ENCODE results near the gene C1orf146. TPM values are rescaled to one million over a fixed set of nuclear protein-coding genes. Genes with fewer than 3 reads are reported as not detected.
"Not testable (repeated sequence)": the region's sequence is repeated elsewhere in the genome, so short reads cannot be mapped to it uniquely, and the experiment has no call there.

C1orf146 gene
- total RNA-seq, 2 experiments from 2014 or later, result not detected

- DNase-seq (no peak), ATAC-seq (no peak)
- Mint-ChIP-seq H3K36me3 (ENCODE audit: low read depth) (no peaks in the 10 kb centered on the region), H3K4me1 (ENCODE audit: low read depth) (peaks cover 9% of the 10 kb centered on the region), H3K27ac (no peak overlapping the region), H3K9me3 (ENCODE audit: insufficient read depth) (no peaks in the 10 kb centered on the region), H3K4me3 (no peak overlapping the region), H3K27me3 (ENCODE audit: low read depth) (peaks cover 2% of the 10 kb centered on the region)
- CTCF ChIA-PET, result no interaction called here
- POLR2A ChIA-PET, result no interaction called here
Measured at GRCh38 chr1:92211166-92211565, 6.5 kb upstream of the C1orf146 start.

DNA sequence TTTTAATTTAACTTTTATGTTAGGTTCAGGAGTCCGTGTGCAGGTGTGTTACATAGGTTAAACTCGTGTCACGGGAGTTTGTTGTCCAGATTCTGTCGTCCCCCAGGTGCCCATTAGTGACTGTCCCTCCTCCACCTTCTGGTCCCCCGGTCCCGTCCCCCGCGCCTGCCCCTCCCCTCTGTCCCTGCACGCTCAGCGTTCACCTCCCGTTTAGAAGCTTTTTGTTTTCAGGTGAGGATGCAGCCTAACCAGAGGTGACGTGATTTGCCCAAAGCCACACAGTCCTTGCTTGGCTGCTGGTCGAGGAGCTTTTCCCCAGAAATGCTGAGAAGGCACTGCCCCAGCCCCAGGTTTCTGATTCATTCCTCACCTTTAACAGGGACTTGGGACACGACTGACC lies 844 bp downstream of the C1orf146 start:
- H3K27ac Mint-ChIP-seq, result no peak overlapping the region
- ATAC-seq, result no peak

DNA sequence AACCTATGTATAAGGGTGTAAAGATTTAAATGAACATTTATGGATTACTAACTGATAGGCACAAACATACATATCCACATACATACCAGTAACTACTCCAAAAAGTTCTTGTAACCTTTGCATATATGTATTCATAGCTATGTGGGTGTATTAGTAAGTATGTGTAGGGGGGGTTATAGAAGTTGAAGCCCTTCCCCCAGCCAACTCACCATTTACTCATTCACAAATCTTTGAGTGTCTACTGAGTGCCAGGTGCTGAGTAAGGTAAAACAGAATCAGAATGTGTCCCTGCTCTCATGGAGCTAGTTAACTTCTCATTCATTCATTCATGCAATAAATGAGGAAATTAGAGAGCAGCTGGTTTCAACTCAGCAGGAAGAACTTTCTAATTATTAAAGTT lies 1.3 kb downstream of the C1orf146 start:
- Mint-ChIP-seq H3K36me3 (ENCODE audit: low read depth) (no peaks in the 10 kb centered on the region), H3K9me3 (ENCODE audit: insufficient read depth) (no peaks in the 10 kb centered on the region), H3K27me3 (ENCODE audit: low read depth) (no peaks in the 10 kb centered on the region), H3K27ac (no peak overlapping the region), H3K4me3 (no peak overlapping the region), H3K4me1 (ENCODE audit: low read depth) (no peaks in the 10 kb centered on the region)
- DNase-seq, result no peak
- ATAC-seq, result no peak
- CTCF ChIA-PET, result no interaction called here
- POLR2A ChIA-PET, result no interaction called here

More for the DNA sequence above, 844 bp downstream of the C1orf146 start:
- ChIA-PET CTCF (no interaction called here), POLR2A (no interaction called here)
- DNase-seq, result no peak
- no peaks in the 10 kb centered on the region for H3K4me1 Mint-ChIP-seq (ENCODE audit: low read depth)
- no peaks in the 10 kb centered on the region for H3K9me3 Mint-ChIP-seq (ENCODE audit: insufficient read depth)
- no peaks in the 10 kb centered on the region for H3K27me3 Mint-ChIP-seq (ENCODE audit: low read depth)
- H3K36me3 Mint-ChIP-seq (ENCODE audit: low read depth), result no peaks in the 10 kb centered on the region
- no peak overlapping the region for H3K4me3 Mint-ChIP-seq

- Mint-ChIP-seq H3K27me3 (ENCODE audit: low read depth) (no peaks in the 10 kb centered on the region), H3K4me3 (no peak overlapping the region), H3K9me3 (ENCODE audit: insufficient read depth) (no peaks in the 10 kb centered on the region), H3K4me1 (ENCODE audit: low read depth) (no peaks in the 10 kb centered on the region), H3K36me3 (ENCODE audit: low read depth) (no peaks in the 10 kb centered on the region), H3K27ac (no peak overlapping the region)
- DNase-seq (no peak), ATAC-seq (no peak)
- CTCF ChIA-PET, result no interaction called here
- POLR2A ChIA-PET, result no interaction called here
Measured at GRCh38 chr1:92228401-92228800, 10.7 kb downstream of the C1orf146 start.

DNA sequence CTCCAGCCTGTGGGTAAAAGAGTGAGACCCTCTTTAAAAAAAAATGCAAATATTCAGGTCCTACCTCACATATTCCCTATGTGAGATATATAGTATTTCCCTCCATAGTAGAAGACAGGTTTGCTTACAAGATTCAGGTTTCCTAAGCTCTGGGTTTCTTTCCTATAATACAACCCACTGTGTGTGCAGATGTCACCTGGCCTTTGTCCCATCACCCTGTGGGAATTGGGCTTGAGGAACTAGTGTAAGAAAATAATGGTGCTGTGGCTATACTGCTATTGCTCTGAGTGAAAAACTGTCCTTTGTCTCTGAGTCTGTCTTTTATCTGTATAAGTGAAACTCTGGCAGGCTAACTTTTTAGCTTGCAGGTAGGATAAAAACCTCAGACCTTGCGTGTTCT lies 13.0 kb downstream of the C1orf146 start:
- H3K27me3 Mint-ChIP-seq (ENCODE audit: low read depth), result peaks cover 2% of the 10 kb centered on the region
- DNase-seq, result no peak
- no peaks in the 10 kb centered on the region for H3K36me3 Mint-ChIP-seq (ENCODE audit: low read depth)
- H3K4me1 Mint-ChIP-seq (ENCODE audit: low read depth), result no peaks in the 10 kb centered on the region
- H3K9me3 Mint-ChIP-seq (ENCODE audit: insufficient read depth), result no peaks in the 10 kb centered on the region
- no peak overlapping the region for H3K4me3 Mint-ChIP-seq
- ChIA-PET CTCF (no interaction called here), POLR2A (interaction anchor here (0.6 kb wide), 2 partner anchors 227 to 466 kb away, joined by 3 to 4 read pairs; no protein-coding TSS in a partner anchor)
- H3K27ac Mint-ChIP-seq, result no peak overlapping the region
- ATAC-seq, result no peak

DNA sequence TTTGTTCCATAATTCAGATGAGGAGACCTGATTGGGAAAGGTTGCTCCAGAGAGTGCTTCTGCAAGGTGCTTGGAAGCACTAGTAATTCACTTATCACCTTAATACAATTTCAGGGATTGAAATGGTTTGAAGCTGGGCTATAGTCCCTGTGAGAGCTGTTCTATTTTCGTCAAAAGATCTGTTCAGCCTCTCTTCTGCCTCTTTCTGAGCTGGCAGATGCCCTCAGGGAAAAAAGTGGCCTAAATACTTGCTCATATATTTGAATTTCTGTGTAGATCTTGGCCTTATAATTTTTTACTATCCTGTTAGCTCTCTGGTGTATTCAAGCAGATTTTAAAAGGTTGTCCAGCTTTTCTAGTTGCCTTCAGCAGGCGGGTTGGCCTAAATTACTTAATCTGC lies 22.3 kb downstream of the C1orf146 start:
- ChIA-PET CTCF (no interaction called here), POLR2A (no interaction called here)
- H3K27me3 Mint-ChIP-seq (ENCODE audit: low read depth), result peaks cover 5% of the 10 kb centered on the region
- no peak overlapping the region for H3K27ac Mint-ChIP-seq
- H3K36me3 Mint-ChIP-seq (ENCODE audit: low read depth), result no peaks in the 10 kb centered on the region
- DNase-seq (no peak), ATAC-seq (no peak)
- H3K9me3 Mint-ChIP-seq (ENCODE audit: insufficient read depth), result no peaks in the 10 kb centered on the region
- H3K4me3 Mint-ChIP-seq, result no peak overlapping the region
- H3K4me1 Mint-ChIP-seq (ENCODE audit: low read depth), result no peaks in the 10 kb centered on the region

- Mint-ChIP-seq H3K27ac (no peak overlapping the region), H3K27me3 (ENCODE audit: low read depth) (no peaks in the 10 kb centered on the region), H3K9me3 (ENCODE audit: insufficient read depth) (no peaks in the 10 kb centered on the region), H3K36me3 (ENCODE audit: low read depth) (peaks cover 14% of the 10 kb centered on the region), H3K4me3 (no peak overlapping the region), H3K4me1 (ENCODE audit: low read depth) (no peaks in the 10 kb centered on the region)
- no peak for ATAC-seq
- ChIA-PET POLR2A (no interaction called here), CTCF (no interaction called here)
- no peak for DNase-seq
Measured at GRCh38 chr1:92244376-92244775, 26.7 kb downstream of the C1orf146 start.

- H3K4me3 Mint-ChIP-seq; H3K27ac Mint-ChIP-seq; H3K27me3 Mint-ChIP-seq (ENCODE audit: low read depth); DNase-seq; ATAC-seq; POLR2A ChIA-PET; H3K4me1 Mint-ChIP-seq (ENCODE audit: low read depth); H3K9me3 Mint-ChIP-seq (ENCODE audit: insufficient read depth): not testable (repeated sequence)
- CTCF ChIA-PET, result interaction anchor here (0.9 kb wide), 1 partner anchor 13 kb away, joined by 3 read pairs; no protein-coding TSS in a partner anchor
- H3K36me3 Mint-ChIP-seq (ENCODE audit: low read depth), result peaks cover 69% of the 10 kb centered on the region
Measured at GRCh38 chr1:92254714-92255113, 37.0 kb downstream of the C1orf146 start.

DNA sequence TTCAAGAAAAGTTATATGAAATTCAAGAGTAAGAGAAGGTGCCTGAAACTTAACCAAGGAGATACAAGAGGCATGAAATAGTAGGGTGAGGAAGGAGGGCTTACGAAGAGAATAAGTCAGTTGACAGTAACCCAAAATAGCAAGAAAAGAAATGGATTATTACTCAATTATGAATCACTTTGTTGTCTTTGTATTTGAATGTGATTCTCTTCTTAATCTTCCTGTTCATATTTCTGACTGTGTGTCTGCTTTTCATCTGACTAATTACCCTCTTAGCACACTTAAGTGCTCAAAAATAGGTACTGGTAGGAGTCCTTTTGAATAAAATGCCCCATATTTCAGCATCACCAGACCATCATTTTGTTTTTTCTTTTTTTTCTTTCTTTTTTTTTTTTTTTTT lies 41.6 kb downstream of the C1orf146 start:
- Mint-ChIP-seq H3K9me3 (ENCODE audit: insufficient read depth) (no peaks in the 10 kb centered on the region), H3K36me3 (ENCODE audit: low read depth) (peaks cover 87% of the 10 kb centered on the region), H3K27me3 (ENCODE audit: low read depth) (no peaks in the 10 kb centered on the region), H3K27ac (no peak overlapping the region), H3K4me1 (ENCODE audit: low read depth) (peaks cover 2% of the 10 kb centered on the region), H3K4me3 (no peak overlapping the region)
- no peak for DNase-seq
- ChIA-PET CTCF (no interaction called here), POLR2A (no interaction called here)
- no peak for ATAC-seq

DNA sequence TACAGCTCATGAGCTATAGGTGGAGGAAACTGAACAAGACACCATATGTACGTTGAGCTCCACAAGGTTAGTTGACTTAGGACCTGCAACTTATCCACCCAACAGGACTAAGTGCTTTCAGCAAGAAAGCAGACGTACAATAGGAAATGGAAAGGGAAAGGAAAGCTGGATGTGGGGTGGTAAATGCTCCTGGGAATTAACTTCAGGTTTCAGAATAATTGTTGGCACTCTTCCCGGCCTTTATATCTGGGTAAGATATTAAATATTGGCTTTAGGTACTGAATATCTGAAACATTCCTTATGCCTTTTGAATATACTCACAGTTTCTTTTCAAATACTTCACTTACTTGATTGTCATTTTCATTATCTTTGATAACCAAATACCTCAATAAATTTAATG lies 44.8 kb downstream of the C1orf146 start:
- ChIA-PET POLR2A (interaction anchor here (0.6 kb wide), 1 partner anchor 744 kb away, joined by 3 read pairs; no protein-coding TSS in a partner anchor), CTCF (no interaction called here)
- Mint-ChIP-seq H3K4me1 (ENCODE audit: low read depth) (no peaks in the 10 kb centered on the region), H3K9me3 (ENCODE audit: insufficient read depth) (no peaks in the 10 kb centered on the region), H3K27ac (no peak overlapping the region), H3K36me3 (ENCODE audit: low read depth) (peaks cover 69% of the 10 kb centered on the region), H3K27me3 (ENCODE audit: low read depth) (no peaks in the 10 kb centered on the region), H3K4me3 (no peak overlapping the region)
- no peak for DNase-seq
- ATAC-seq, result no peak

GRCh38 chr1:92273039-92273438 lies 55.3 kb downstream of the C1orf146 start:
- Mint-ChIP-seq H3K4me1 (ENCODE audit: low read depth) (no peaks in the 10 kb centered on the region), H3K27ac (no peak overlapping the region), H3K27me3 (ENCODE audit: low read depth) (no peaks in the 10 kb centered on the region), H3K9me3 (ENCODE audit: insufficient read depth) (no peaks in the 10 kb centered on the region), H3K36me3 (ENCODE audit: low read depth) (peaks cover 36% of the 10 kb centered on the region), H3K4me3 (no peak overlapping the region)
- DNase-seq (no peak), ATAC-seq (no peak)
- CTCF ChIA-PET, result interaction anchor here (1.2 to 1.7 kb wide), 2 partner anchors 18 to 275 kb away, joined by 4 read pairs; no protein-coding TSS in a partner anchor
- POLR2A ChIA-PET, result interaction anchor here (0.6 to 0.7 kb wide), 2 partner anchors 10 to 320 kb away, joined by 3 to 5 read pairs; no protein-coding TSS in a partner anchor

DNA sequence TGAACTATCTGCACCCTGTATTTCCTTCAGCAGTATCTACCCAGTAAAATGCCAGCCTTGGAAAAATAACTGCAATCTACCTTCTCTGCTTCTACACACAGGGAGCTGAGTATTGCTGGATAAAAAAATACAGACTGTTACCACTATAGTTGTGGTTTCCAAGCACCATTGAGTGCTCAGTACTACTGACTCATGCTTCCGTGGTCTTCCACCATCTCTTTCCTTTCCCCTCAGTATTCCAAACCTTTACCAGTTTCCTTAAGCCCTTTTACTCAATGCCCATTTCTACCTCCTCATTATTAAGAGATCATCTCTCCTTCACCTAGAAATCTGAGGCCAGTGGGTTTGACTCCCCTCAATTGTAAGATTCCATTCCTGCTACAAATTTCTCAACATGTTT lies 57.2 kb downstream of the C1orf146 start:
- Mint-ChIP-seq H3K27ac (no peak overlapping the region), H3K4me3 (no peak overlapping the region), H3K4me1 (ENCODE audit: low read depth) (no peaks in the 10 kb centered on the region), H3K36me3 (ENCODE audit: low read depth) (peaks cover 46% of the 10 kb centered on the region), H3K9me3 (ENCODE audit: insufficient read depth) (no peaks in the 10 kb centered on the region), H3K27me3 (ENCODE audit: low read depth) (no peaks in the 10 kb centered on the region)
- CTCF ChIA-PET, result interaction anchor here (1.7 kb wide), 1 partner anchor 277 kb away, joined by 4 read pairs; no protein-coding TSS in a partner anchor
- POLR2A ChIA-PET, result no interaction called here
- no peak for ATAC-seq
- DNase-seq, result no peak

GRCh38 chr1:92276082-92276481 lies 58.4 kb downstream of the C1orf146 start:
- Mint-ChIP-seq H3K36me3 (ENCODE audit: low read depth) (peaks cover 57% of the 10 kb centered on the region), H3K9me3 (ENCODE audit: insufficient read depth) (no peaks in the 10 kb centered on the region), H3K27ac (no peak overlapping the region), H3K4me3 (no peak overlapping the region), H3K27me3 (ENCODE audit: low read depth) (no peaks in the 10 kb centered on the region), H3K4me1 (ENCODE audit: low read depth) (peaks cover 2% of the 10 kb centered on the region)
- no peak for ATAC-seq
- ChIA-PET POLR2A (no interaction called here), CTCF (no interaction called here)
- DNase-seq, result no peak

All from activated CD8-positive, alpha-beta T cell treated with anti-CD3 and anti-CD28 coated beads, Interleukin-2, amount 10 ng/mL, durations not matched to agents 7 days and 5 days (primary cell).